Activated CD4-positive, alpha-beta T cell treated with anti-CD3 and anti-CD28 coated beads for 36 hours (primary cell): ENCODE results near the gene DGKH. TPM values are rescaled to one million over a fixed set of nuclear protein-coding genes. Genes with fewer than 3 reads are reported as not detected.

Experiments
- ATAC-seq: fragments of 200-7000 bp; cut with Tn5 transposase; one replicate; pipeline ENCODE4 v1.10.0; 2021; ENCODE audit warnings: mild to moderate bottlenecking, moderate library complexity
- CTCF ChIA-PET: fragments of 350-600 bp; sonication (Branson Sonifier 250); formaldehyde crosslinking; loops from one replicate; lab custom pipeline; 2021; ENCODE audit warnings: antibody characterized with exemption; lab: Charles Lee
- POLR2A ChIA-PET: fragments of 350-600 bp; sonication (Branson Sonifier 250); formaldehyde crosslinking; loops from one replicate; lab custom pipeline; 2021; ENCODE audit warnings: antibody characterized with exemption, inconsistent platforms; lab: Charles Lee
- DNase-seq: peaks from one replicate; pipeline ENCODE4 v3.0.0-alpha.2; 2020
- H3K27ac Mint-ChIP-seq: one replicate; pipeline ENCODE4 v1.8.0; 2021; ENCODE audit warnings: mixed read lengths
- H3K27me3 Mint-ChIP-seq: one replicate; pipeline ENCODE4 v1.8.0; 2021; ENCODE audit warnings: mixed read lengths
- H3K36me3 Mint-ChIP-seq: one replicate; pipeline ENCODE4 v1.8.0; 2021; ENCODE audit warnings: low read depth, mixed read lengths
- H3K4me1 Mint-ChIP-seq: one replicate; pipeline ENCODE4 v1.8.0; 2021; ENCODE audit warnings: mixed read lengths
- H3K4me3 Mint-ChIP-seq: one replicate; pipeline ENCODE4 v1.8.0; 2021; ENCODE audit warnings: mild to moderate bottlenecking, moderate library complexity, mixed read lengths
- H3K9me3 Mint-ChIP-seq: one replicate; pipeline ENCODE4 v1.8.0; 2021; ENCODE audit warnings: low read depth, mixed read lengths
- intact Hi-C, 2 experiments: fragments of 100-400 bp; cut with DNase I in 1 of 2; cut with micrococcal nuclease in 1 of 2; formaldehyde crosslinking; loops; one replicate each; pipeline versions ENCODE4 v1.14.2 to v1.15.1; 2022 to 2024; cut with DNase I, micrococcal nuclease
- total RNA-seq, 2 experiments: library from RNA; stranded (reverse); gene quantifications; one replicate each; pipeline ENCODE4 v1.2.3, GENCODE V29; 2021

The DGKH gene
- total RNA-seq, 2 experiments from 2014 or later: 15.2 to 16.2 TPM

DNA sequence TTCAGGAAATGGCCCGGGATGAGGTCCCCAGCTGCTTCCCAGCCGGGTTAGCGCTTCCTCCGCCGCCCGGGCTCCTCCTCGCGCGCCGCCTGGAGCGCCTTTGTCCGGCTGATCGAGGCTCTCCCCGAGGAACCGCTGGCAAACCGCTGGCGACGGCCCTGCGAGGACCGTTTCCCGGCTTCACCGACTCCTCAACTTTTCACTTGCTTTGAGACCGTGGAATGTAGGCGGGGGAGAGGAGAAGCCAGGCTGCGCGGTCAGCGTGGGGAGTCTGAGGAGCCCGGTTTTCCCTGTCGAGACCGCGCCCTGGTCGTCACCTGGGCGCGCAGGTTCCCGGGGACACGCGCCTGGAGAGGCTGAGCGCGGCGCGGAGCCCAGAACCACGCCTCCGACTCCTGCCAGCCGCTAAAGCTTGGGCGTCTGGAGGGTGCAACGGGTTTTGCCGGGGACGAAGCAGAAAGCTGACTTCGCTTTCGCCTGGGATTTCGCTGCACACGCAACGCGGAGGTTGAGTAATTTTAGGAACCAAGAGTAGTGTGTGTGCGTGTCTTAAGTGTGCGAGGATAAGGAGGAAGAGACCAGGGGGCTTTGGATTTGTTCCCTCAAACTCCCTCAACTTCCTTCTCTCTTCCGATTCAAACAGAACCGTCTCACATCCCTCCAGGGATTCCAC, 7.3 kb upstream of the DGKH start:
- peaks cover 29% of the 10 kb centered on the region for H3K4me1 Mint-ChIP-seq

DNA sequence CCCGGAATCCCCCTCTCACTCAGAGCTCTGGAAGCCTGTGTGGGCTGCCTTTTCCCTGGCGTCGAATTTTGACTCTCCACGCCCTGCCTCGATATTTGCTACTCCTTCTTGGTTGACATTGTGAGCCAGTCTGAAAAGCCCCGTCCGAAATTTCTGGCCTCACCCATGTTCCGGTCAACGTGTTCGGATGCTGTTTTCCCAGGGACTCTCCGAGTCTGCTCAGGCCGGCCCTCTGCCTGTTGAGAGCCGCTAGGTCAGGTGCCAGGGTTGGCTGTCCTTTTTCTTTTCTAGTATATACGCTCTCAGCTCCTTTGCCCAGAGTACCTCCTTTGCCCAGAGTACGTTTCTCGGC, 6.8 kb upstream of the DGKH start:
- ATAC-seq (no peak), DNase-seq (no peak)
- Mint-ChIP-seq H3K36me3 (peaks cover 20% of the 10 kb centered on the region), H3K9me3 (no peaks in the 10 kb centered on the region), H3K27me3 (peaks cover 5% of the 10 kb centered on the region), H3K4me1 (peaks cover 33% of the 10 kb centered on the region), H3K27ac (peak overlapping the region; percentile 84), H3K4me3 (peak overlapping the region; percentile 84)
- POLR2A ChIA-PET: interaction anchor here (0.7 kb wide), 1 partner anchor 582 kb away, joined by 3 read pairs; no protein-coding TSS in a partner anchor
- CTCF ChIA-PET: interaction anchor here (0.6 to 1.1 kb wide), 2 partner anchors 14 to 81 kb away, joined by 3 to 4 read pairs; partner anchors contain the start of gene VWA8
- intact Hi-C loops: loop anchor here (2.0 to 10.0 kb wide), 11 partner anchors 59 to 1267 kb away; partner anchors contain the start of genes AKAP11 (in 1 of the 2), KBTBD6 (in 1 of the 2), MRPS31 (in 1 of the 2) and NAA16 (in 1 of the 2)

More for the DNA sequence above, 7.3 kb upstream of the DGKH start:
- peaks cover 20% of the 10 kb centered on the region for H3K36me3 Mint-ChIP-seq
- peaks cover 5% of the 10 kb centered on the region for H3K27me3 Mint-ChIP-seq
- no peaks in the 10 kb centered on the region for H3K9me3 Mint-ChIP-seq
- CTCF ChIA-PET: interaction anchor here (0.6 to 1.1 kb wide), 2 partner anchors 15 to 81 kb away, joined by 3 to 4 read pairs; partner anchors contain the start of gene VWA8
- intact Hi-C loops: loop anchor here (2.0 to 10.0 kb wide), 11 partner anchors 58 to 1266 kb away; partner anchors contain the start of genes AKAP11 (in 1 of the 2), KBTBD6 (in 1 of the 2), MRPS31 (in 1 of the 2) and NAA16 (in 1 of the 2)
- peak overlapping the region; percentile 84 for H3K27ac Mint-ChIP-seq
- H3K4me3 Mint-ChIP-seq: peak overlapping the region; percentile 84
- ATAC-seq (peak; percentile 59), DNase-seq (peak; percentile 73)
- POLR2A ChIA-PET: interaction anchor here (0.5 to 0.7 kb wide), 3 partner anchors 98 to 581 kb away, joined by 3 to 6 read pairs (median 3); no protein-coding TSS in a partner anchor

DNA sequence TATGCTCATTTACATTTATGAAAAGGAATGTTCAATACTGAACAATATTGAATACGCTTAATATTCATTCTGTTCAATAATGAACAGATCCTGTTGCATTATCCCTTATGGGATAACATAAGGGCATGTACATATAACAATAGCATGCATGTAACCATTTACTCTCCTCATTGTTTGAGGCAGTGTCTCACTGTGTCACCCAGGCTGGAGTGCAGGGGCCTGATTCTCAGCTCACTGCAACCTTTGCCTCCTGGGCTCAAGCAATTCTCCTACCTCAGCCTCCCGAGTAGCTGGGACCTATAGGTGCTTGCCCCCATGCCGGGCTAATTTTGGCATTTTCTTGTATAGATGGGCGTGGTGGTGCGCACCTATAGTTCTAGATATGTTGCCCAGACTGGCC, 4.8 kb upstream of the DGKH start:
- ChIA-PET CTCF (no interaction called here), POLR2A (interaction anchor here (0.6 kb wide), 1 partner anchor 74 kb away, joined by 6 read pairs; no protein-coding TSS in a partner anchor)
- H3K27me3 Mint-ChIP-seq: peaks cover 2% of the 10 kb centered on the region
- H3K4me3 Mint-ChIP-seq: no peak overlapping the region
- intact Hi-C loops: loop anchor here (10.0 kb wide), 6 partner anchors 231 to 1269 kb away; partner anchors contain the start of genes AKAP11 (in 1 of the 2), KBTBD6 (in 1 of the 2), MRPS31 (in 1 of the 2) and WBP4 (in 1 of the 2)
- H3K9me3 Mint-ChIP-seq: no peaks in the 10 kb centered on the region
- H3K27ac Mint-ChIP-seq: no peak overlapping the region
- H3K4me1 Mint-ChIP-seq: peaks cover 38% of the 10 kb centered on the region
- no peak for ATAC-seq
- H3K36me3 Mint-ChIP-seq: peaks cover 27% of the 10 kb centered on the region
- no peak for DNase-seq

DNA sequence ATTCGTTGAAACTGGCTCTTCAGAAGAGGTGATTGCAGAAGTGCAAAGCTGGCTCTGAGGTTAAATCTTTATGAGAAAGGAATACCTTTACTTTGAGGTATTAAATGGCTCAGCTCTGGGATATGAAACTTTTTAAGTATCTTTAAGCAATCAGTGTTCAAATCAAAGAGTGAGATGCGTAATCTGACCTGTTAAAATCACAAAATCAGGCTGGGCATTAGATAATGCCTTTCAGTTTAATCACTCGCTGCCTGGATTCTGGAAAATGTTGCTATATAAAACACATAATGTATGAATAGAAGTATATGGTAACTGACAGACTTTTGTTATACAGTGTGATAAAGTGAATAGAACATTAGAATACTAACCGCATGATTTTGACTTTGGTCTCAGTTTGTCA, 2.0 kb upstream of the DGKH start:
- no peak overlapping the region for H3K27ac Mint-ChIP-seq

DNA sequence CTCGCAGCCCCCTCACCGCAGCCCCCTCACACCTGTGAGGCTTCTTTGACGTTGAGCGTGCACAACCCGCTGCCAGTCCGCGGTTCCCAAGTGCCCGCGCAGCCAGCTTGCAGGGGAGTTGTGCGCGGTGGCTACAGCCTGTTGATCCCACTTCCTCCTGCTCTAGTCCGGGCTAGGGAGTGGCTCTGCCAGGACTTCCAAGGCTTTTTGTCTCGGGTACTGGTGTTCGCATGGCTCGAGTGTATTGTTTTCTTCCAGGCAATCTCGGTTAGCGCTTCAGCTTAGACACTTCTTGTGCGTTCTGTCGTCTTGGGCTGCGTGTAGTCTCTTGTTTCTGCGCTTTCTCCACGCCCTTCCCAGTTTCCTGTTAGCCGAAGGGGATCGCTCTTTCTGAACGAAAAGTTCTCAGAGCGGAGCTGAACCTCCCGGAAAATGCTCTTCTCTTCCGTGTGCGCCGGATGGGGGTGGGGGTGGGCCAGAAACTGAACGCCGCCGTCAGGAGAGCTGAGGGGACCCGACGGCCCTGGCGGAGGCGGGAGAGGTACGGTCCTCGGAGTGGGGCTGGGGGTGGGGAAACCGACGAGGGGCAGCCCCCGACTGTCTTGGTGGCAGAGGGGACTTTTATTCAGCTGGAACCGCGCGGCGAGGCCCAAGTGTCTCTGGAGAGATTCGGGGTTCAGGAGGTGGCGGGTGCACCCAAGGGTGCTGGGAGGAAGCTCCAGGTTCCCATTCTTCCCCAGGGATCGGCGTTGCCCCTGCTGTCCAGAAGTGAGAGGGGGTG, 697 bp upstream of the DGKH start:
- peaks cover 23% of the 10 kb centered on the region for H3K4me1 Mint-ChIP-seq
- peak overlapping the region; percentile 87 for H3K27ac Mint-ChIP-seq
- ChIA-PET POLR2A (interaction anchor here (0.6 to 1.8 kb wide), 7 partner anchors 15 to 147 kb away, joined by 3 to 11 read pairs (median 4); partner anchors contain the start of gene VWA8), CTCF (interaction anchor here (0.7 to 1.4 kb wide), 6 partner anchors 8 to 143 kb away, joined by 3 to 7 read pairs (median 4); no protein-coding TSS in a partner anchor)
- H3K27me3 Mint-ChIP-seq: no peaks in the 10 kb centered on the region
- ATAC-seq (peak; percentile 43), DNase-seq (peak; percentile 70)
- no peaks in the 10 kb centered on the region for H3K9me3 Mint-ChIP-seq
- peak overlapping the region; percentile 86 for H3K4me3 Mint-ChIP-seq
- peaks cover 24% of the 10 kb centered on the region for H3K36me3 Mint-ChIP-seq
- intact Hi-C loops: loop anchor here (1.0 to 10.0 kb wide), 13 partner anchors 7 to 1273 kb away; partner anchors contain the start of genes AKAP11 (in 2 of the 2), VWA8 (in 2 of the 2), KBTBD6 (in 1 of the 2) and MRPS31 (in 1 of the 2)

More for the DNA sequence above, 2.0 kb upstream of the DGKH start:
- CTCF ChIA-PET: interaction anchor here (0.6 to 1.1 kb wide), 5 partner anchors 11 to 447 kb away, joined by 3 read pairs; no protein-coding TSS in a partner anchor
- Mint-ChIP-seq H3K4me3 (no peak overlapping the region), H3K4me1 (peaks cover 25% of the 10 kb centered on the region), H3K36me3 (peaks cover 30% of the 10 kb centered on the region), H3K9me3 (no peaks in the 10 kb centered on the region), H3K27me3 (no peaks in the 10 kb centered on the region)
- POLR2A ChIA-PET: interaction anchor here (0.7 kb wide), 1 partner anchor 289 kb away, joined by 3 read pairs; no protein-coding TSS in a partner anchor
- ATAC-seq: no peak
- intact Hi-C loops: loop anchor here (2.0 to 10.0 kb wide), 8 partner anchors 64 to 1272 kb away; partner anchors contain the start of genes AKAP11 (in 1 of the 2), KBTBD6 (in 1 of the 2), MRPS31 (in 1 of the 2) and RGCC (in 1 of the 2)
- DNase-seq: no peak

DNA sequence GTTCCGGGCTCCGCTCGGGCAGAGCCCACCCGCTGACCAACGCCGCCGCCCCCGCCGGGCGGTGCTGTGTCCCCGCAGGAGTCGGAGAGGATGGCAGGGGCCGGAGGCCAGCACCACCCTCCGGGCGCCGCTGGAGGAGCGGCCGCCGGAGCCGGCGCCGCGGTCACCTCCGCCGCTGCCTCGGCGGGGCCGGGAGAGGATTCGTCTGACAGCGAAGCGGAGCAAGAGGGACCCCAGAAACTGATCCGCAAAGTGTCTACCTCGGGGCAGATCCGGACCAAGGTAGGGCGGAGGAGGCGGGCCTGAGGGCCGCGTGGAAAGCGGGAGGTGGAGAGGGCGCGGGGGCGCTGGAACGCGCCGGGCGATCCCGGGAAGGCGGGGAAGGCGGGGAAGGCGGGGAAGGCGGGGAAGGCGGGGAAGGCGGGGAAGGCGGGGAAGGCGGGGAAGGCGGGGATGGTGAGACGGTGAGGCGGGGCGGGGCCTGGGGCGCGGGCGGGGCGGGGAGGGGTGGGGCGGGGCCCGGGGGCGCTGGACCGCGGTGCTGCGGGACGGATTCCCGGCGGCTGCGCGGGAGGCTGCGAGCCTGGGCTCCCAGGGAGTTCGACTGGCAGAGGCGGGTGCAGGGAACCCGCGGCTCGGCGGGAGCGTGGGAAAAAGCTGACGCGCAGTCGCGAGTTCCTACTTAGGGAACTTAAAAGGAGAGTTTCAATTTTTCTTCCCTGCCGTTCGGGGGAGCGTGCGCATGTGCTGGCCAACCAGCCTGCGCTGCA, 421 bp downstream of the DGKH start:
- DNase-seq (peak; percentile 82), ATAC-seq (peak; percentile 68)
- ChIA-PET CTCF (interaction anchor here (1.4 kb wide), 1 partner anchor 144 kb away, joined by 3 read pairs; no protein-coding TSS in a partner anchor), POLR2A (interaction anchor here (0.5 to 1.8 kb wide), 6 partner anchors 16 to 148 kb away, joined by 3 to 7 read pairs (median 4); partner anchors contain the start of gene VWA8)
- H3K9me3 Mint-ChIP-seq: no peaks in the 10 kb centered on the region
- peaks cover 21% of the 10 kb centered on the region for H3K36me3 Mint-ChIP-seq
- H3K27me3 Mint-ChIP-seq: no peaks in the 10 kb centered on the region
- intact Hi-C loops: loop anchor here (1.0 to 10.0 kb wide), 12 partner anchors 9 to 1274 kb away; partner anchors contain the start of genes AKAP11 (in 2 of the 2), VWA8 (in 2 of the 2), KBTBD6 (in 1 of the 2) and MRPS31 (in 1 of the 2)
- H3K4me3 Mint-ChIP-seq: peak overlapping the region; percentile 86
- no peak overlapping the region for H3K27ac Mint-ChIP-seq
- peaks cover 24% of the 10 kb centered on the region for H3K4me1 Mint-ChIP-seq

DNA sequence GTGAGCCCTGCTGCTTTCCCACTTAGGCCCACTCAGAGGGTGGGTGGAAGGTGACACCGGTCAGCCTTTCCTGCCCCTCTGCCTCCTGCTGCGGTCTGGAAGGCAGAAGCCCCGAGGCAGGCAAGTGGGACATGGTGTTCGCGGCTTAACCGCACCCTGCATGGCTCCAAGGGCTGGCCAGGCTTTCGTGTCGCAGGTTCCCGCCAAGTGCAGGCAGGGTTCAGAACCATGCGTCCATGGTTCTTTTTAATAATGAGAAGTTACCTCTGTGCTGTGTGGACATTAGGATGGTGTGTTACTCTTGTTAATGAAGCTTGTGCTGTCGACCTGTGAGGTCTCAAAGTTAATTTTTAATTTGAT, 986 bp downstream of the DGKH start:
- Mint-ChIP-seq H3K27ac (peak overlapping the region; percentile 63), H3K36me3 (peaks cover 20% of the 10 kb centered on the region), H3K9me3 (no peaks in the 10 kb centered on the region), H3K27me3 (no peaks in the 10 kb centered on the region), H3K4me3 (peak overlapping the region; percentile 86), H3K4me1 (peaks cover 29% of the 10 kb centered on the region)
- intact Hi-C loops: loop anchor here (2.0 to 10.0 kb wide), 11 partner anchors 89 to 1275 kb away; partner anchors contain the start of genes AKAP11 (in 2 of the 2), VWA8 (in 2 of the 2), KBTBD6 (in 1 of the 2) and MRPS31 (in 1 of the 2)
- ChIA-PET CTCF (no interaction called here), POLR2A (interaction anchor here (0.6 kb wide), 2 partner anchors 68 to 118 kb away, joined by 3 to 5 read pairs; no protein-coding TSS in a partner anchor)
- ATAC-seq (peak; percentile 31), DNase-seq (no peak)

DNA sequence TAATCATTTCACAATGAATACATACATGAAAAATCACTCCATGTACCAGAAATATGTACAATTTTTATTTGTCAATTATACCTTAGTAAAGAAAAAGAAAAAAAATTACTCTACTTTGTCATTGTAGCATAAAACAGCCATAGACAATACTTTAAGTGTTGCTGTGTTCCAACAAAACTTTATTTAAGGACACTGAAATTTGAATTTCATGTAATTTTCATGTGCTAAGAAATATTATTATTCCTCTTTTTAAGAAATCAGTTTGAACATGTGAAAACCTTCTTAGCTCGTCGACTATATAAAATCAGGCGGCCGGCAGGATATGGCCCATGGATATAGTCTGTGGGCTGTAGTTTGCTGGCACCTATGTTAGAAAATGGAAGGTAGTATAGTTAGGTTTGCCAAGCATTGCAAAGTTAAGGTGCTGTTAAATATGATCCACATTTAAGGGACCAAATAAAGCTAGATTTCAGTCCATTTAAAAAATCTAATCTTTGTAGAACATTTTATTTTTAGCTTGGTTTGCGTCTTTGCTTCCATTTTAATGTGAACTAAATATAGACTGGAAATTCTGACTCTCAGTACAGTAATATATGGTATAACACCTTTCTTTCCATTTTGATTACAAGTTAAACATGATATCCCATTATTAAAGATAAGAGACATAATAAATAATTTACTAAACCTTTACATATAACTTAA, 6.5 kb downstream of the DGKH start:
- ChIA-PET POLR2A (interaction anchor here (0.6 kb wide), 1 partner anchor 562 kb away, joined by 3 read pairs; no protein-coding TSS in a partner anchor), CTCF (no interaction called here)
- Mint-ChIP-seq H3K4me1 (peaks cover 42% of the 10 kb centered on the region), H3K4me3 (no peak overlapping the region), H3K9me3 (peaks cover 6% of the 10 kb centered on the region), H3K27me3 (no peaks in the 10 kb centered on the region), H3K27ac (no peak overlapping the region), H3K36me3 (peaks cover 23% of the 10 kb centered on the region)
- DNase-seq: no peak
- intact Hi-C loops: no loop called here
- peak; percentile 45 for ATAC-seq

DNA sequence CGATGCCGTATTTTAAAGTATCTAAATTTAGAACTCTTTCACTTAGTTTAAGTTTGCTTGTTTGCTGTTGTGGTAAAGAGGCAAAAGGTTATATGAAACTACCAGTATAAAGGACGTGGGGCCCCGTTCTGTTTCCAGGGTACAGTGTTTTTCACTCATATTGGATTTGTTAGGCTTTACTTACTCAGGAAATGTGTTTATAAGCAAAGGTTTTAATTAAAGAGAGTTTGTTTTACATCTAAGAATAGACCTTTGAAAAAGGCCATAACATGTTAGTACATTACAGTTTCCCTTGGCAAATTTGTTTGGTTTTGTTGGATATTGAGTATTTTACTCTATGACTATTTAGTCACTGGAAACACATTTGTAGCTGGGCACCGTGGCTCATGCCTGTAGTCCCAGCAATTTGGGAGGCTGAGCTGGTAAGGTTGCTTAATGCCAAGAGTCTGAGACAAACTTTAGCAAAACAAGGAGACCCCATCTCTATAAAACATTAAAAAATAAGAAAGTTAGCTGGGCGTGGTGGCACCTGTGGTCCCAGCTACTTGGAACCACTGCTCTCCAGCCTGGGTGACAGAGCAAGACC, 7.1 kb downstream of the DGKH start:
- Mint-ChIP-seq H3K36me3 (peaks cover 27% of the 10 kb centered on the region), H3K27me3 (no peaks in the 10 kb centered on the region), H3K9me3 (peaks cover 6% of the 10 kb centered on the region), H3K27ac (peak overlapping the region; percentile 55), H3K4me3 (no peak overlapping the region), H3K4me1 (peaks cover 42% of the 10 kb centered on the region)
- intact Hi-C loops: no loop called here
- ChIA-PET CTCF (interaction anchor here (0.6 to 1.3 kb wide), 3 partner anchors 8 to 104 kb away, joined by 3 to 4 read pairs (median 3); no protein-coding TSS in a partner anchor), POLR2A (no interaction called here)
- ATAC-seq (peak; percentile 63), DNase-seq (peak; percentile 41)
